PC-9 (cell line): ENCODE results near the gene C9orf85. TPM values are rescaled to one million over a fixed set of nuclear protein-coding genes. Genes with fewer than 3 reads are reported as not detected.

Source experiments
- BruUV-seq: library from RNA; stranded (reverse); fragments of 400-500 nt; replicated peaks from 2 replicates; lab custom pipeline; 2021; lab: Mats Ljungman, UMichigan
- CTCF ChIA-PET: fragments of 300-600 bp; sonication (Branson Sonifier 250); formaldehyde crosslinking; loops from one replicate; lab custom pipeline; 2022; ENCODE audit warnings: antibody characterized with exemption; lab: Charles Lee
- POLR2A ChIA-PET: fragments of 300-600 bp; sonication (Branson Sonifier 250); formaldehyde crosslinking; loops from one replicate; lab custom pipeline; 2022; ENCODE audit warnings: antibody characterized with exemption; ENCODE audit not compliant: unreplicated experiment; lab: Charles Lee
- DNase-seq, 2 experiments: peaks; one replicate each; pipeline versions ENCODE4 v3.0.0 to v3.0.0-alpha.2; 2015 to 2022; ENCODE audit warnings: mixed read lengths in 1 of 2
- H2AFZ ChIP-seq: fragments of 200-600 bp; sonication (generic); 2 replicates; pipeline ENCODE4 v1.8.1; 2017; ENCODE audit warnings: antibody characterized with exemption
- H3F3A ChIP-seq: fragments of 200-600 bp; sonication (generic); 2 replicates; pipeline ENCODE4 v1.8.1; 2017; ENCODE audit warnings: antibody characterized with exemption, mild to moderate bottlenecking, low read depth; ENCODE audit not compliant: insufficient read depth
- H3K27ac ChIP-seq: fragments of 200-600 bp; sonication (generic); 2 replicates; pipeline ENCODE4 v1.6.1; 2016; ENCODE audit warnings: mixed run types
- H3K27me3 ChIP-seq: fragments of 200-600 bp; sonication (generic); 2 replicates; pipeline ENCODE4 v1.6.1; 2016; ENCODE audit warnings: low read depth, mixed run types; ENCODE audit not compliant: insufficient read depth
- H3K36me3 ChIP-seq: fragments of 200-600 bp; sonication (generic); 2 replicates; pipeline ENCODE4 v1.6.1; 2016; ENCODE audit warnings: low read depth, mixed run types
- H3K4me1 ChIP-seq: fragments of 200-600 bp; sonication (generic); replicated peaks from 2 replicates; pipeline ENCODE4 v1.6.1; 2016; ENCODE audit warnings: mixed run types; ENCODE audit not compliant: insufficient read depth
- H3K4me2 ChIP-seq: fragments of 200-600 bp; sonication (generic); 2 replicates; pipeline ENCODE4 v1.6.1; 2017; ENCODE audit warnings: mixed run types
- H3K4me3 ChIP-seq: fragments of 200-600 bp; sonication (generic); 2 replicates; pipeline ENCODE4 v1.6.1; 2016; ENCODE audit warnings: mixed run types
- H3K79me2 ChIP-seq: fragments of 200-600 bp; sonication (generic); 2 replicates; pipeline ENCODE4 v1.6.1; 2017; ENCODE audit warnings: low read depth, mixed run types
- H3K9me2 ChIP-seq: fragments of 200-600 bp; sonication (generic); 2 replicates; pipeline ENCODE4 v1.8.1; 2017; ENCODE audit warnings: mild to moderate bottlenecking; ENCODE audit not compliant: insufficient read depth
- H3K9me3 ChIP-seq: fragments of 200-600 bp; sonication (generic); 2 replicates; pipeline ENCODE4 v1.8.1; 2016; ENCODE audit warnings: low read depth; ENCODE audit not compliant: insufficient read depth
- H4K20me1 ChIP-seq: fragments of 200-600 bp; sonication (generic); 2 replicates; pipeline ENCODE4 v1.8.1; 2017; ENCODE audit not compliant: insufficient read depth
- EZH2 ChIP-seq: fragments of 200-600 bp; sonication (generic); IDR thresholded peaks from 2 replicates; pipeline ENCODE4 v1.8.0; 2017; ENCODE audit warnings: antibody characterized with exemption, low read depth
- intact Hi-C: fragments of 100-400 bp; cut with micrococcal nuclease; formaldehyde crosslinking; loops from one replicate; pipeline ENCODE4 v1.10.0; 2022; ENCODE audit not compliant: unreplicated experiment
- total RNA-seq: library from RNA; stranded (reverse); gene quantifications from 2 replicates; pipeline ENCODE4 v1.2.3, GENCODE V29; 2021
- TF ChIP-seq, protein P1 (sequence below): fragments of 200-600 bp; sonication (generic); conservative IDR thresholded peaks from 2 replicates; pipeline ENCODE4 v1.6.1; 2017; ENCODE audit warnings: mixed run types, antibody characterized with exemption, mild to moderate bottlenecking, moderate library complexity

Gene C9orf85
- total RNA-seq, 1 experiment from 2014 or later, result 19.0 TPM

DNA sequence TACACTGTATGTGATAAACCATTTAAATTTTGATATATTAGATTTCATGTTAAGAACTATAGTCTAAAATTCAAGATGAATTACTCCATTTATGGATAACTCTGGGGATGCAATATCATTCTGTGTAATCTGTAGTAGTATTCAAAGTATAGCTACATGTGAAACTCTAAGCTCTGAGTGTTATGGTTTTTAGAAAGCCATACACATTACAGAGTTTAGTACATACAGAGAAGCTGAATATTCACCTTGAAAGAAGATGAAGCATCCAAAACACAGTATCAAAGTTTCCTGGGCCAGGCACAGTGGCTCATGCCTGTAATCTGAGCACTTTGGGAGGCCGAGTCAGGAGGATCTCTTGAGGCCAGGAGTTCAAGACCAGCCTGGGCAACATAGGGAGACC is 25.4 kb upstream of the C9orf85 start:
- no peak for DNase-seq
- no peak overlapping the region for H3K27ac ChIP-seq
- POLR2A ChIA-PET, result interaction anchor here (0.6 to 0.7 kb wide), 2 partner anchors 25 to 92 kb away, joined by 3 to 9 read pairs; partner anchors contain the start of gene C9orf85
- no peak overlapping the region for H3K4me3 ChIP-seq
- no peak overlapping the region for H2AFZ ChIP-seq
- TF ChIP-seq, protein P1, sequence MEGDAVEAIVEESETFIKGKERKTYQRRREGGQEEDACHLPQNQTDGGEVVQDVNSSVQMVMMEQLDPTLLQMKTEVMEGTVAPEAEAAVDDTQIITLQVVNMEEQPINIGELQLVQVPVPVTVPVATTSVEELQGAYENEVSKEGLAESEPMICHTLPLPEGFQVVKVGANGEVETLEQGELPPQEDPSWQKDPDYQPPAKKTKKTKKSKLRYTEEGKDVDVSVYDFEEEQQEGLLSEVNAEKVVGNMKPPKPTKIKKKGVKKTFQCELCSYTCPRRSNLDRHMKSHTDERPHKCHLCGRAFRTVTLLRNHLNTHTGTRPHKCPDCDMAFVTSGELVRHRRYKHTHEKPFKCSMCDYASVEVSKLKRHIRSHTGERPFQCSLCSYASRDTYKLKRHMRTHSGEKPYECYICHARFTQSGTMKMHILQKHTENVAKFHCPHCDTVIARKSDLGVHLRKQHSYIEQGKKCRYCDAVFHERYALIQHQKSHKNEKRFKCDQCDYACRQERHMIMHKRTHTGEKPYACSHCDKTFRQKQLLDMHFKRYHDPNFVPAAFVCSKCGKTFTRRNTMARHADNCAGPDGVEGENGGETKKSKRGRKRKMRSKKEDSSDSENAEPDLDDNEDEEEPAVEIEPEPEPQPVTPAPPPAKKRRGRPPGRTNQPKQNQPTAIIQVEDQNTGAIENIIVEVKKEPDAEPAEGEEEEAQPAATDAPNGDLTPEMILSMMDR, result no peak
- no peak for TF ChIP-seq EZH2
- no peak overlapping the region for H3K4me2 ChIP-seq
- CTCF ChIA-PET, result no interaction called here
- H3K27me3 ChIP-seq, result no peaks in the 10 kb centered on the region
- H4K20me1 ChIP-seq, result no peaks in the 10 kb centered on the region; the same call in 1 of the 2 replicates
- peaks cover 18% of the 10 kb centered on the region; the same call in 1 of the 2 replicates for H3K9me3 ChIP-seq
- peaks cover 53% of the 10 kb centered on the region for H3K79me2 ChIP-seq
- peaks cover 3% of the 10 kb centered on the region; the same call in 1 of the 2 replicates for H3K36me3 ChIP-seq
- H3K4me1 ChIP-seq, result no peaks in the 10 kb centered on the region
- H3F3A ChIP-seq, result no peaks in the 10 kb centered on the region
- intact Hi-C loops, result loop anchor here (10.0 kb wide), 1 partner anchor 1511 kb away; no protein-coding TSS in a partner anchor
- BruUV-seq, result no TSS peak
- H3K9me2 ChIP-seq, result no peaks in the 10 kb centered on the region

DNA sequence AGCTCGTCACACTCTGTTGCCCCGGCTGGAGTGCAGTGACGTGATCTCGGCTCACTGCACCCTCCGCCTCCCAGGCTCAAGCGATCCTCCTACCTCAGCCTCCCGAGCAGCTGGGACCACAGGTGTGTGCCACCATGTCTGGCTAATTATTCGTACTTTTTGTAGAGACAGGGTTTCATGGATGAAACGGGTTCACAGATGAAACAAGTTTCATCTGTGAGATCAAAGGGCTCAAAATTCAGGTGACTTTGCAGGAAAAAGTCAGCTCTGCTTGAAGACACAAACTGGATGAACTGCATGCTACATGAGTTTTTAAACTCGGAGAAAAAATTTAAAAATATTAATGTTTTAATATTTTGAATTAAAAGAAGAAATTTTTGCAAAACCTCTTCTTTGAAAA is 24.9 kb upstream of the C9orf85 start:
- TF ChIP-seq EZH2, result no peak
- TF ChIP-seq, protein P1, result no peak
- H3K79me2 ChIP-seq, result peaks cover 52% of the 10 kb centered on the region

DNA sequence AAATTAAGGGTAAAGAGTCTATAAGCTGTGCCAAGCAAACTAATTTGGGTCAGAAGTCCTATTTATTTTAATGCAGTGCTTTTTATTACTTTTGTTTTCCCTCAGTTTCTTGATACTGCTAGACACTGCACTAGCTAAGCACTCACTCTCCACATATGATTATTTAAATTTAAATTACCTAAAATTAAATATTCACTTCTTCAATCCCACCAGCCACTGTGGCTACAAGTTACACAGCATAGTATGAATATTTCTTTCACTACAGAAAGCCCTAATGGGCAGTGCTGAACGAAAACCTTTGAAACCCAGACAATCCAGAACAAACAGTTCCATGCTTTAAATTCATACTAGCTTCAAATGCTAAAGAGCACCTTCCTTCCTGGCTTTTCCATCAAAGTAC is 24.1 kb upstream of the C9orf85 start:
- peaks cover 3% of the 10 kb centered on the region; the same call in 1 of the 2 replicates for H3K36me3 ChIP-seq
- intact Hi-C loops, result loop anchor here (10.0 kb wide), 1 partner anchor 1513 kb away; no protein-coding TSS in a partner anchor
- H3K9me2 ChIP-seq, result no peaks in the 10 kb centered on the region
- POLR2A ChIA-PET, result interaction anchor here (0.7 kb wide), 1 partner anchor 369 kb away, joined by 11 read pairs; no protein-coding TSS in a partner anchor
- CTCF ChIA-PET, result no interaction called here
- BruUV-seq, result no TSS peak
- peaks cover 57% of the 10 kb centered on the region for H3K79me2 ChIP-seq
- TF ChIP-seq, protein P1, result no peak
- no peak for TF ChIP-seq EZH2
- no peak overlapping the region for H3K4me2 ChIP-seq
- no peaks in the 10 kb centered on the region for H3K27me3 ChIP-seq
- no peak overlapping the region for H3K4me3 ChIP-seq
- no peak for DNase-seq
- no peaks in the 10 kb centered on the region; the same call in 1 of the 2 replicates for H4K20me1 ChIP-seq
- H3K9me3 ChIP-seq, result peaks cover 10% of the 10 kb centered on the region; the same call in 1 of the 2 replicates
- no peak overlapping the region for H3K27ac ChIP-seq
- no peaks in the 10 kb centered on the region for H3F3A ChIP-seq
- H2AFZ ChIP-seq, result no peak overlapping the region
- no peaks in the 10 kb centered on the region for H3K4me1 ChIP-seq

More for the DNA sequence above, 24.9 kb upstream of the C9orf85 start:
- ChIA-PET CTCF (no interaction called here), POLR2A (interaction anchor here (0.7 kb wide), 1 partner anchor 92 kb away, joined by 9 read pairs; no protein-coding TSS in a partner anchor)
- Histone ChIP-seq H2AFZ (no peak overlapping the region), H3K4me2 (no peak overlapping the region), H4K20me1 (no peaks in the 10 kb centered on the region; the same call in 1 of the 2 replicates), H3F3A (no peaks in the 10 kb centered on the region), H3K9me2 (no peaks in the 10 kb centered on the region), H3K27me3 (no peaks in the 10 kb centered on the region), H3K4me3 (no peak overlapping the region), H3K27ac (no peak overlapping the region), H3K9me3 (peaks cover 15% of the 10 kb centered on the region; the same call in 1 of the 2 replicates), H3K36me3 (peaks cover 3% of the 10 kb centered on the region; the same call in 1 of the 2 replicates), H3K4me1 (no peaks in the 10 kb centered on the region)
- BruUV-seq, result no TSS peak
- intact Hi-C loops, result loop anchor here (10.0 kb wide), 1 partner anchor 1512 kb away; no protein-coding TSS in a partner anchor
- no peak for DNase-seq
